OCI-LY1 (cell line): ENCODE data around the gene LPIN1.

ENCODE experiments used
- EZH2 ChIP-seq: fragments of 200-600 bp; sonication (generic), shearing (Covaris generic); IDR thresholded peaks from 2 replicates; pipeline ENCODE4 v1.8.0; 2017; ENCODE audit warnings: borderline replicate concordance, mixed run types, mild to moderate bottlenecking, antibody characterized with exemption, low read length, moderate library complexity, mixed read lengths
- TF ChIP-seq, protein P1 (sequence below): fragments of 200-600 bp; sonication (generic), shearing (Covaris generic); IDR thresholded peaks from 2 replicates; pipeline ENCODE4 v1.5.1; 2017; ENCODE audit warnings: mild to moderate bottlenecking, antibody characterized with exemption, low read length, moderate library complexity, mixed read lengths

DNA sequence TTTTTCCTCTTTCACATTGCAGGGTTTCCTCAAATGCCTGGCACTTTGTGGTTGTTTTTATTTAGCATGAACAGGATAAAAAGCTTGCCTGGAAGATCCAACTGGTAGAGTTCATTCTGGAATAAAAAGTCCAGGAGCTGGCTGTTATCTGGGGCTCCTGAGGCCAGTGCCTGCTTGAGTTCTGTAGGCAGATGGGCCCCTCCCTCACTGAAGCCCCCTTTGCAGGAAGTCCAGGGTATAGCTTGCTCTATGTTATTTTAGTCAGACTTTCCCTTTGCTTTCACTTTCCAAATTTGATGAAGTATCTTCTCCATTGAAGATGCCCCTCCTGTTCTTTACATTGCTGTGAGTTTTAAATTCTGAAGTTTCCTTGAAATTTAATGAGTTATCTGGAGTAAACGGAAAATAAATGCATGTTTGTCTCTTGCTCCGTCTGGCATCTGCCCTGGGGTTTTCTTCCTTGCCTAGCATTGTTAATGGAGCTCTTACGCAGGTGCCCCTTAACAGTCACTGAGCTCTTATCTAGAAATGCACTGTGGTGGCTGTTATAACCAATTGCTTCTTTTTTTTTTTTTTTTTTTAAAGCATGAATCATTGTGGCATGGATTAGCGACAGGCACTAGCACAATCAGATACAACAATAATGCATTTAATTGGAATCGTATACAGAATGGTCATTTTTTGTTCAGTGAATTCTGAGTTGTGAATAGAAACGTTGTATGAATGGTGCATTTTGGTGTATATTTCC is 27.0 kb upstream of the LPIN1 start:
- TF ChIP-seq, protein P1, sequence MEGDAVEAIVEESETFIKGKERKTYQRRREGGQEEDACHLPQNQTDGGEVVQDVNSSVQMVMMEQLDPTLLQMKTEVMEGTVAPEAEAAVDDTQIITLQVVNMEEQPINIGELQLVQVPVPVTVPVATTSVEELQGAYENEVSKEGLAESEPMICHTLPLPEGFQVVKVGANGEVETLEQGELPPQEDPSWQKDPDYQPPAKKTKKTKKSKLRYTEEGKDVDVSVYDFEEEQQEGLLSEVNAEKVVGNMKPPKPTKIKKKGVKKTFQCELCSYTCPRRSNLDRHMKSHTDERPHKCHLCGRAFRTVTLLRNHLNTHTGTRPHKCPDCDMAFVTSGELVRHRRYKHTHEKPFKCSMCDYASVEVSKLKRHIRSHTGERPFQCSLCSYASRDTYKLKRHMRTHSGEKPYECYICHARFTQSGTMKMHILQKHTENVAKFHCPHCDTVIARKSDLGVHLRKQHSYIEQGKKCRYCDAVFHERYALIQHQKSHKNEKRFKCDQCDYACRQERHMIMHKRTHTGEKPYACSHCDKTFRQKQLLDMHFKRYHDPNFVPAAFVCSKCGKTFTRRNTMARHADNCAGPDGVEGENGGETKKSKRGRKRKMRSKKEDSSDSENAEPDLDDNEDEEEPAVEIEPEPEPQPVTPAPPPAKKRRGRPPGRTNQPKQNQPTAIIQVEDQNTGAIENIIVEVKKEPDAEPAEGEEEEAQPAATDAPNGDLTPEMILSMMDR = no peak
- TF ChIP-seq EZH2 = no peak
